Activated naive CD4-positive, alpha-beta T cell treated with anti-CD3 and anti-CD28 coated beads for 36 hours (primary cell): ENCODE results near the gene LDLRAD4. TPM values are rescaled to one million over a fixed set of nuclear protein-coding genes. Genes with fewer than 3 reads are reported as not detected.
"Not testable (repeated sequence)": the region's sequence is repeated elsewhere in the genome, so short reads cannot be mapped to it uniquely, and the experiment has no call there.

Experiments used
- CTCF ChIA-PET: fragments of 350-600 bp; sonication (Branson Sonifier 250); formaldehyde crosslinking; loops from one replicate; lab custom pipeline; 2021; ENCODE audit warnings: antibody characterized with exemption; lab: Charles Lee
- DNase-seq: peaks from one replicate; pipeline ENCODE4 v3.0.0-alpha.2; 2020
- H3K27ac Mint-ChIP-seq: one replicate; pipeline ENCODE4 v1.8.0; 2021; ENCODE audit warnings: mild to moderate bottlenecking, mixed read lengths
- H3K27me3 Mint-ChIP-seq: one replicate; pipeline ENCODE4 v1.8.0; 2021; ENCODE audit warnings: low read depth, mixed read lengths
- H3K36me3 Mint-ChIP-seq: one replicate; pipeline ENCODE4 v1.8.0; 2021; ENCODE audit warnings: low read depth, mixed read lengths
- H3K4me1 Mint-ChIP-seq: one replicate; pipeline ENCODE4 v1.8.0; 2021; ENCODE audit warnings: low read depth, mixed read lengths
- H3K4me3 Mint-ChIP-seq: one replicate; pipeline ENCODE4 v1.8.0; 2021; ENCODE audit warnings: mild to moderate bottlenecking, moderate library complexity, mixed read lengths
- H3K9me3 Mint-ChIP-seq: one replicate; pipeline ENCODE4 v1.8.0; 2021; ENCODE audit warnings: mixed read lengths
- intact Hi-C: fragments of 100-400 bp; cut with micrococcal nuclease; formaldehyde crosslinking; loops from one replicate; pipeline ENCODE4 v1.15.1; 2023
- total RNA-seq, 2 experiments: library from RNA; stranded (reverse); gene quantifications; one replicate each; pipeline ENCODE4 v1.2.3, GENCODE V29; 2021

LDLRAD4 gene
- total RNA-seq, 2 experiments from 2014 or later, result 19.4 to 21.3 TPM

- H3K9me3 Mint-ChIP-seq, result peaks cover 3% of the 10 kb centered on the region
- H3K27me3 Mint-ChIP-seq, result no peaks in the 10 kb centered on the region
- CTCF ChIA-PET, result no interaction called here
- peaks cover 22% of the 10 kb centered on the region for H3K4me1 Mint-ChIP-seq
- no peak overlapping the region for H3K4me3 Mint-ChIP-seq
- H3K27ac Mint-ChIP-seq, result no peak overlapping the region
- no peak for DNase-seq
- peaks cover 13% of the 10 kb centered on the region for H3K36me3 Mint-ChIP-seq
- intact Hi-C loops, result no loop called here
These were observed 262.8 kb downstream of the LDLRAD4 start for GRCh38 chr18:13481331-13481730.

DNA sequence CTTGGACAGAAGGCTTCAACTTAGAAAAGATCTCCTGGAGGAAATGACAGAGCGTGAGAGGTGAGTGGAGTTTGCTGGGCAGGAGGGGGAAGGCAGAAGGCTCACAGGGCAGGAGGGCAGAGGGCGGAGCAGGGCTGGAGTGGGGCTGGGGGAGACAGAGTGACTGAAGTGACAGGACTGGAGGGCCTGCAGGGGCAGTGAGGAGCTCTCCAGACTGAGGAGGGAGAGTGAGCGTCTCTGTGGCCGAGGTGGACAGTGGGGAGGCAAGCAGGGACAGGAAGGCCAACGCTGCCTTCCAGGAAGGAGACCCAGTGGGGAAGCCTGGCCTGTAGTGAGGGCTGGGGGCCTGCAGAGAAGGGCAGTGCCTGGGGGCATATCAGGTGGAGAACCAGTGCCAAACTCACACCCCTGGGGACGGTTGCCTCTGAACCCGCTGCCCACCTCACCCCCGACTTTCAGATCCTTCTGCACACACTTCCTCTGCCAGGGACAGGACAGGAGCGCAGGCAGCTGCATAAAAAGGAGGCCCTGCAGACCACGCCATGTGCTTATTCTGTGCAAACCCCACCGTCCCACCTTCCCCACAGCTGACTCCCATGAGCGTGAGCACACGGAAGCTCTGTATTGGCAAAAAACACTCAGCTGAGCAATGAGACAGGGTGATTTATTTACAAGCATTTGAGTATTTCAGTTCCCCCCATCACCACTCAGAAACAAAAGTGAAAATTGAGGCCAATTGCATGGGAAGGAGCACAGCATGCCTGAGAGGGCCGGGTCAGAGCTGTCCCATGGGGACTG is 263.5 kb downstream of the LDLRAD4 start:
- H3K9me3 Mint-ChIP-seq, result peaks cover 3% of the 10 kb centered on the region
- peak overlapping the region; percentile 15 for H3K27ac Mint-ChIP-seq
- intact Hi-C loops, result no loop called here
- H3K4me1 Mint-ChIP-seq, result peaks cover 22% of the 10 kb centered on the region
- H3K27me3 Mint-ChIP-seq, result no peaks in the 10 kb centered on the region
- DNase-seq, result no peak
- CTCF ChIA-PET, result interaction anchor here (0.6 kb wide), 1 partner anchor 8 kb away, joined by 3 read pairs; no protein-coding TSS in a partner anchor
- no peak overlapping the region for H3K4me3 Mint-ChIP-seq
- H3K36me3 Mint-ChIP-seq, result peaks cover 13% of the 10 kb centered on the region

GRCh38 chr18:13482618-13482945 is 264.0 kb downstream of the LDLRAD4 start:
- H3K27ac Mint-ChIP-seq, result peak overlapping the region; percentile 15
- peaks cover 10% of the 10 kb centered on the region for H3K36me3 Mint-ChIP-seq
- peaks cover 3% of the 10 kb centered on the region for H3K9me3 Mint-ChIP-seq
- intact Hi-C loops, result no loop called here
- CTCF ChIA-PET, result no interaction called here
- H3K4me1 Mint-ChIP-seq, result peaks cover 24% of the 10 kb centered on the region
- H3K4me3 Mint-ChIP-seq, result no peak overlapping the region
- DNase-seq, result no peak
- H3K27me3 Mint-ChIP-seq, result no peaks in the 10 kb centered on the region

GRCh38 chr18:13483316-13484270 is 265.0 kb downstream of the LDLRAD4 start:
- no peak overlapping the region for H3K4me3 Mint-ChIP-seq
- CTCF ChIA-PET, result interaction anchor here (2.2 kb wide), 1 partner anchor 268 kb away, joined by 5 read pairs; no protein-coding TSS in a partner anchor
- H3K36me3 Mint-ChIP-seq, result peaks cover 3% of the 10 kb centered on the region
- intact Hi-C loops, result no loop called here
- no peak for DNase-seq
- H3K4me1 Mint-ChIP-seq, result peaks cover 25% of the 10 kb centered on the region
- H3K27ac Mint-ChIP-seq, result peak overlapping the region; percentile 28
- H3K27me3 Mint-ChIP-seq, result no peaks in the 10 kb centered on the region
- peaks cover 2% of the 10 kb centered on the region for H3K9me3 Mint-ChIP-seq

- no peaks in the 10 kb centered on the region for H3K36me3 Mint-ChIP-seq
- no peaks in the 10 kb centered on the region for H3K9me3 Mint-ChIP-seq
- CTCF ChIA-PET, result interaction anchor here (2.2 kb wide), 1 partner anchor 269 kb away, joined by 5 read pairs; no protein-coding TSS in a partner anchor
- H3K4me3 Mint-ChIP-seq, result no peak overlapping the region
- no peak overlapping the region for H3K27ac Mint-ChIP-seq
- DNase-seq, result no peak
- no peaks in the 10 kb centered on the region for H3K27me3 Mint-ChIP-seq
- H3K4me1 Mint-ChIP-seq, result peaks cover 18% of the 10 kb centered on the region
- intact Hi-C loops, result no loop called here
These were observed 266.6 kb downstream of the LDLRAD4 start for GRCh38 chr18:13485182-13485581.

GRCh38 chr18:13485604-13486003 is 267.0 kb downstream of the LDLRAD4 start:
- H3K27me3 Mint-ChIP-seq, result no peaks in the 10 kb centered on the region
- no peak overlapping the region for H3K4me3 Mint-ChIP-seq
- H3K27ac Mint-ChIP-seq, result no peak overlapping the region
- intact Hi-C loops, result no loop called here
- no peaks in the 10 kb centered on the region for H3K9me3 Mint-ChIP-seq
- peaks cover 15% of the 10 kb centered on the region for H3K4me1 Mint-ChIP-seq
- H3K36me3 Mint-ChIP-seq, result no peaks in the 10 kb centered on the region
- DNase-seq, result no peak
- CTCF ChIA-PET, result no interaction called here

DNA sequence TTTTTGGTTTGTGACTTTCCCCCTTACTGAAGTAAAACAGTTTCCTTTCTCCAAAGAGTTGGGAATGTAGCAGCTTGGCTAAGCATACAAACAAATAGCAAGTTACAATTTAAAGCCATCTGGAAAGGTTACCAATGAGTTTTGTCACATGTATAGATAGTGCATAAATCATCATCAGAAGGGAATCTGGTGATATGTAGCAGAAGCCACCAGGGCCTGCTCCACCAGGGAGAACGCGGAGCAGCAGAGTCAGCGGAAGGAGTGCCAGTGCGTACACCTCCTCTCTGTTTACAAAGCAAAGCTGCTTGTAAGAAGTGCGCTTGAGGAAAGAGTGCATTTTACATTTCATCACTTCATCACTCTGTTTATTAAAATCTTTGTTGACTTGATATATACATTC is 267.7 kb downstream of the LDLRAD4 start:
- no peaks in the 10 kb centered on the region for H3K27me3 Mint-ChIP-seq
- intact Hi-C loops, result no loop called here
- no peak overlapping the region for H3K4me3 Mint-ChIP-seq
- no peaks in the 10 kb centered on the region for H3K36me3 Mint-ChIP-seq
- CTCF ChIA-PET, result interaction anchor here (1.7 kb wide), 1 partner anchor 270 kb away, joined by 4 read pairs; no protein-coding TSS in a partner anchor
- H3K27ac Mint-ChIP-seq, result no peak overlapping the region
- H3K4me1 Mint-ChIP-seq, result peaks cover 15% of the 10 kb centered on the region
- H3K9me3 Mint-ChIP-seq, result no peaks in the 10 kb centered on the region
- no peak for DNase-seq

GRCh38 chr18:13486686-13487085 is 268.1 kb downstream of the LDLRAD4 start:
- DNase-seq, result no peak
- no peaks in the 10 kb centered on the region for H3K9me3 Mint-ChIP-seq
- no peak overlapping the region for H3K27ac Mint-ChIP-seq
- intact Hi-C loops, result no loop called here
- peaks cover 11% of the 10 kb centered on the region for H3K4me1 Mint-ChIP-seq
- H3K36me3 Mint-ChIP-seq, result no peaks in the 10 kb centered on the region
- CTCF ChIA-PET, result interaction anchor here (1.7 kb wide), 1 partner anchor 270 kb away, joined by 4 read pairs; no protein-coding TSS in a partner anchor
- no peaks in the 10 kb centered on the region for H3K27me3 Mint-ChIP-seq
- H3K4me3 Mint-ChIP-seq, result no peak overlapping the region

- Mint-ChIP-seq H3K4me1 (peaks cover 8% of the 10 kb centered on the region), H3K4me3 (no peak overlapping the region), H3K27me3 (no peaks in the 10 kb centered on the region), H3K27ac (peak overlapping the region; percentile 21), H3K9me3 (no peaks in the 10 kb centered on the region), H3K36me3 (peaks cover 1% of the 10 kb centered on the region)
- CTCF ChIA-PET, result interaction anchor here (1.7 kb wide), 1 partner anchor 271 kb away, joined by 4 read pairs; no protein-coding TSS in a partner anchor
- DNase-seq, result no peak
- intact Hi-C loops, result no loop called here
These were observed 268.7 kb downstream of the LDLRAD4 start for GRCh38 chr18:13487237-13487636.

- Mint-ChIP-seq H3K27ac (peak overlapping the region; percentile 48), H3K4me3 (no peak overlapping the region), H3K36me3 (peaks cover 2% of the 10 kb centered on the region), H3K9me3 (no peaks in the 10 kb centered on the region), H3K27me3 (no peaks in the 10 kb centered on the region), H3K4me1 (peaks cover 5% of the 10 kb centered on the region)
- DNase-seq, result no peak
- intact Hi-C loops, result no loop called here
- CTCF ChIA-PET, result no interaction called here
These were observed 269.8 kb downstream of the LDLRAD4 start for GRCh38 chr18:13488281-13488929.

DNA sequence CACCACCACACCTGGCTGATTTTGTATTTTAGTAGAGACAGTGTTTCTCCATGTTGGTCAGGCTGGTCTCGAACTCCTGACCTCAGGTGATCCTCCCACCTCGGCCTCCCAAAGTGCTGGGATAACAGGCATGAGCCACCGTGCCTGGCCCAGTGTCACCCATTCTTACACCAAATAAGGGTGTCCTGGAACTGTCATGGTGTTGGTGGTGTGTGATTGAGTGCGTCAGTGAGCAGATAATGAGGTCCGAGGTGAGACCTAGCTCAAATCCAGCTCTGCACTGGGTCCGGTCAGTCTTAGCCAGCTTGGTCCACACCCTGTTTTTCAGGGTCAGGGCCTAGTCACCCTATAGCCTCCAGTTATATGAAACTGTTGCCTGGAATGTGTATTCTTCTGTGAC is 270.7 kb downstream of the LDLRAD4 start:
- intact Hi-C loops, H3K4me1 Mint-ChIP-seq, H3K36me3 Mint-ChIP-seq, H3K27ac Mint-ChIP-seq, H3K4me3 Mint-ChIP-seq, DNase-seq, H3K9me3 Mint-ChIP-seq, H3K27me3 Mint-ChIP-seq: not testable (repeated sequence)
- CTCF ChIA-PET, result interaction anchor here (0.8 kb wide), 1 partner anchor 7 kb away, joined by 3 read pairs; no protein-coding TSS in a partner anchor

DNA sequence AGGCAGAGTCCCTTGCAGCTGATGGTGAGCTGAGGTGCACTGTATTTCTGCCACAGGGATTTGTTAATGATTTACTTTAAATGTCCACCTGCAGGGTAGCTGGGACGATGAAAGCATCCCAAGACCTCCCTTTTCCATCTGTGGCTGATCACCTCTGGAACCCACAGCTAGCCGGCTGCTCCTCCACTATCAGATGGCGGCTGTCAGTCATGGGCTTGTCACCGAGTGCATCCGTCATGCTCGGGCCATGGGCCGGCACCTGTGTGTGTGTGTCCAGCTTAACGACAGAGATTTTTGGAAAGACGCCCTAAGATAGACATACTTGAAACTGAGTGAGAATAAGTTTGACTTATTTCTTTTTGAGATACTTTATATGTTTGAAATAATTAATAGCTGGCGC is 272.6 kb downstream of the LDLRAD4 start:
- peaks cover 5% of the 10 kb centered on the region for H3K4me1 Mint-ChIP-seq
- intact Hi-C loops, result no loop called here
- DNase-seq, result no peak
- no peaks in the 10 kb centered on the region for H3K27me3 Mint-ChIP-seq
- H3K27ac Mint-ChIP-seq, result no peak overlapping the region
- no peaks in the 10 kb centered on the region for H3K9me3 Mint-ChIP-seq
- CTCF ChIA-PET, result interaction anchor here (0.7 kb wide), 1 partner anchor 14 kb away, joined by 3 read pairs; no protein-coding TSS in a partner anchor
- H3K36me3 Mint-ChIP-seq, result peaks cover 9% of the 10 kb centered on the region
- H3K4me3 Mint-ChIP-seq, result no peak overlapping the region
